Activated CD4-positive, alpha-beta memory T cell treated with anti-CD3 and anti-CD28 coated beads, Interleukin-2, amount 10 ng/mL, durations not matched to agents 7 days and 5 days (primary cell): ENCODE data around the gene CAMLG. TPM values are rescaled to one million over a fixed set of nuclear protein-coding genes. Genes with fewer than 3 reads are reported as not detected.
"Not testable (repeated sequence)": the region's sequence is repeated elsewhere in the genome, so short reads cannot be mapped to it uniquely, and the experiment has no call there.

Experiments used
- CTCF ChIA-PET: fragments of 350-600 bp; sonication (Branson Sonifier 250); formaldehyde crosslinking; loops from one replicate; lab custom pipeline; 2021; ENCODE audit warnings: antibody characterized with exemption, inconsistent platforms; lab: Charles Lee
- POLR2A ChIA-PET: fragments of 350-600 bp; sonication (Branson Sonifier 250); formaldehyde crosslinking; loops from one replicate; lab custom pipeline; 2021; ENCODE audit warnings: antibody characterized with exemption; lab: Charles Lee
- DNase-seq: peaks from one replicate; pipeline ENCODE4 v3.0.0-alpha.2; 2020
- H3K27ac Mint-ChIP-seq: one replicate; pipeline ENCODE4 v1.8.0; 2021; ENCODE audit warnings: mild to moderate bottlenecking, mixed read lengths
- H3K27me3 Mint-ChIP-seq: one replicate; pipeline ENCODE4 v1.8.0; 2021; ENCODE audit warnings: mixed read lengths
- H3K36me3 Mint-ChIP-seq: one replicate; pipeline ENCODE4 v1.8.0; 2021; ENCODE audit warnings: low read depth, mixed read lengths
- H3K4me1 Mint-ChIP-seq: one replicate; pipeline ENCODE4 v1.8.0; 2021; ENCODE audit warnings: mixed read lengths
- H3K4me3 Mint-ChIP-seq: one replicate; pipeline ENCODE4 v1.8.0; 2021; ENCODE audit warnings: mild to moderate bottlenecking, mixed read lengths
- H3K9me3 Mint-ChIP-seq: one replicate; pipeline ENCODE4 v1.8.0; 2021; ENCODE audit warnings: mixed read lengths
- total RNA-seq, 2 experiments: library from RNA; stranded (reverse); gene quantifications; one replicate each; pipeline ENCODE4 v1.2.3, GENCODE V29; 2021

Gene CAMLG
- total RNA-seq, 2 experiments from 2014 or later = 30.5 to 31.0 TPM

DNA sequence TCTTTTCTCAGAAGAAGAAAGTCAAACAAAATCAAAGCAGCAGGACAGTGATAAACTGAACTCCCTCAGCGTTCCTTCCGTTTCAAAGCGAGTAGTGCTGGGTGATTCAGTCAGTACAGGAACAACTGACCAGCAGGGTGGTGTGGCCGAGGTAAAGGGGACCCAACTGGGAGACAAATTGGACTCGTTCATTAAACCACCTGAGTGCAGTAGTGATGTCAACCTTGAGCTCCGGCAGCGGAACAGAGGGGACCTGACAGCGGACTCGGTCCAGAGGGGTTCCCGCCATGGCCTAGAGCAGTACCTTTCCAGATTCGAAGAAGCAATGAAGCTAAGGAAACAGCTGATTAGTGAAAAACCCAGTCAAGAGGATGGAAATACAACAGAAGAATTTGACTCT, 2.7 kb downstream of the CAMLG start:
- Mint-ChIP-seq H3K4me1 (peaks cover 34% of the 10 kb centered on the region), H3K4me3 (no peak overlapping the region), H3K27me3 (no peaks in the 10 kb centered on the region), H3K9me3 (no peaks in the 10 kb centered on the region), H3K36me3 (peaks cover 11% of the 10 kb centered on the region), H3K27ac (no peak overlapping the region)
- ChIA-PET POLR2A (interaction anchor here (1.6 to 8.3 kb wide), 4 partner anchors 8 to 164 kb away, joined by 4 to 104 read pairs (median 6); partner anchors contain the start of genes C5orf24, DDX46 and PCBD2), CTCF (interaction anchor here (3.4 to 4.1 kb wide), 3 partner anchors 16 to 164 kb away, joined by 26 to 80 read pairs (median 28); partner anchors contain the start of genes DDX46 and PCBD2)
- no peak for DNase-seq

DNA sequence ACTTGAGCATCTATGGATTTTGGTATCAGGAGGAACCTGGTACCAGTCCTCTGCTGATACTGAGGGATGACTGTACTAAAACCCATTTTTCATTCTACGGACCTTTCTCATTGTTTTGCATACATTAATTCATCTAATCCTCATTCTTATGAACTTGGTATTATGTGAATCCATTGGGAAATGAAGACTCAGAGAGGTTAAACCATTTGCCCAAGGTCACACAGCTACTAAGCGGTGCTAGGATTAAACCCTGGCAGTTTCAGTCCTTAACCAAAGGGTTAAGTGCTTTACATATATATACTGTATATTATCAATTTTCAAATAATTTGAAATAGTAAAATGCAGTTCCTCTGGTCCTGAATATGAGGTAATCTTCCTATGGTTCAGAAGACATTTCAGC, 3.8 kb downstream of the CAMLG start:
- DNase-seq = no peak
- Mint-ChIP-seq H3K4me3 (no peak overlapping the region), H3K36me3 (peaks cover 11% of the 10 kb centered on the region), H3K27ac (no peak overlapping the region), H3K4me1 (peaks cover 34% of the 10 kb centered on the region), H3K27me3 (no peaks in the 10 kb centered on the region), H3K9me3 (no peaks in the 10 kb centered on the region)
- CTCF ChIA-PET = interaction anchor here (0.8 kb wide), 1 partner anchor 16 kb away, joined by 4 read pairs; no protein-coding TSS in a partner anchor
- POLR2A ChIA-PET = interaction anchor here (0.7 to 8.3 kb wide), 3 partner anchors 15 to 163 kb away, joined by 3 to 104 read pairs (median 3); partner anchors contain the start of genes DDX46 and PCBD2

DNA sequence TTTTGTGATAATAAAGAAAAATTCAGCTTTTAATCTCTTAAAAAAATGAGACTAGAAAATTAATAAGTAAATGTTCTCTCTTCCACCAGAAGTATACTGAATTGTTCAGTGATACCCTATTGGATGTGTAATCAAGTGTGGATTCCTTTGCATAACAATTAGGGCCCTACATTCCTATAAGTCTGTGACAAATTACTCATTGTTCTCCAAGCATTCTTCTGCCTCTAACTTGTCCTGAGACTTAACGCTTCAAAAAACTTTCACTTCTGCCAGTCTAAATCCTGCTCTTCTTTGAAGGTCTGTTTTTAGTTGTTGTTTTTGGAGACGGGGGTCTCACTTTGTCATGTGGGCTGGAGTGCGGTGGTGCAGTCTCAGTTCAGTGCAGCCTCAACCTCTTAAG, 11.1 kb downstream of the CAMLG start:
- peaks cover 3% of the 10 kb centered on the region for H3K4me1 Mint-ChIP-seq
- H3K9me3 Mint-ChIP-seq = no peaks in the 10 kb centered on the region
- H3K27ac Mint-ChIP-seq = no peak overlapping the region
- CTCF ChIA-PET = interaction anchor here (0.7 to 3.9 kb wide), 4 partner anchors 8 to 101 kb away, joined by 3 to 17 read pairs (median 4); partner anchors contain the start of genes CAMLG, DDX46 and SEC24A
- peaks cover 7% of the 10 kb centered on the region for H3K36me3 Mint-ChIP-seq
- POLR2A ChIA-PET = interaction anchor here (1.3 kb wide), 1 partner anchor 9 kb away, joined by 4 read pairs; no protein-coding TSS in a partner anchor
- DNase-seq = no peak
- H3K27me3 Mint-ChIP-seq = no peaks in the 10 kb centered on the region
- H3K4me3 Mint-ChIP-seq = no peak overlapping the region

DNA sequence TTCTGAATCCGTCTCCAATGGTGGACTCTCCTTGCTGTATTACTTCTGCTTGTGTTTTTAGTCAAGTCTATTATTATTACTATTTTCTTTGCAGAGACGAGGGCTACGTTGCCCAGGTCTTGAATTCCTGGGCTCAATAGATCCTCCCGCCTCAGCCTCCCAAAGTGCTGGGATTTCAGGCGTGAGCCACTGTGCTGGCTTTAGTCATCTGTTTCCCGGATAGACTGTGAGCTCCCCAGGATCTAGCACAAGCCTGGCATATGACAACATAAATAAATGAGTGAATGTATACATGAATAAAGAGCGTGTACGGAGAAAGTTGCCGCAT, 19.8 kb downstream of the CAMLG start:
- POLR2A ChIA-PET = interaction anchor here (0.9 to 5.3 kb wide), 17 partner anchors 13 to 581 kb away, joined by 3 to 104 read pairs (median 6); partner anchors contain the start of genes C5orf24, CAMLG, PCBD2 and PPP2CA
- CTCF ChIA-PET = interaction anchor here (0.6 to 6.7 kb wide), 15 partner anchors 10 to 346 kb away, joined by 3 to 80 read pairs (median 5); partner anchors contain the start of genes C5orf24, CAMLG, CDKN2AIPNL and PCBD2
- peak overlapping the region; percentile 95 for H3K4me3 Mint-ChIP-seq
- peak overlapping the region; percentile 88 for H3K27ac Mint-ChIP-seq
- DNase-seq = no peak
- H3K9me3 Mint-ChIP-seq = no peaks in the 10 kb centered on the region
- no peaks in the 10 kb centered on the region for H3K27me3 Mint-ChIP-seq
- no peaks in the 10 kb centered on the region for H3K36me3 Mint-ChIP-seq
- H3K4me1 Mint-ChIP-seq = peaks cover 36% of the 10 kb centered on the region

DNA sequence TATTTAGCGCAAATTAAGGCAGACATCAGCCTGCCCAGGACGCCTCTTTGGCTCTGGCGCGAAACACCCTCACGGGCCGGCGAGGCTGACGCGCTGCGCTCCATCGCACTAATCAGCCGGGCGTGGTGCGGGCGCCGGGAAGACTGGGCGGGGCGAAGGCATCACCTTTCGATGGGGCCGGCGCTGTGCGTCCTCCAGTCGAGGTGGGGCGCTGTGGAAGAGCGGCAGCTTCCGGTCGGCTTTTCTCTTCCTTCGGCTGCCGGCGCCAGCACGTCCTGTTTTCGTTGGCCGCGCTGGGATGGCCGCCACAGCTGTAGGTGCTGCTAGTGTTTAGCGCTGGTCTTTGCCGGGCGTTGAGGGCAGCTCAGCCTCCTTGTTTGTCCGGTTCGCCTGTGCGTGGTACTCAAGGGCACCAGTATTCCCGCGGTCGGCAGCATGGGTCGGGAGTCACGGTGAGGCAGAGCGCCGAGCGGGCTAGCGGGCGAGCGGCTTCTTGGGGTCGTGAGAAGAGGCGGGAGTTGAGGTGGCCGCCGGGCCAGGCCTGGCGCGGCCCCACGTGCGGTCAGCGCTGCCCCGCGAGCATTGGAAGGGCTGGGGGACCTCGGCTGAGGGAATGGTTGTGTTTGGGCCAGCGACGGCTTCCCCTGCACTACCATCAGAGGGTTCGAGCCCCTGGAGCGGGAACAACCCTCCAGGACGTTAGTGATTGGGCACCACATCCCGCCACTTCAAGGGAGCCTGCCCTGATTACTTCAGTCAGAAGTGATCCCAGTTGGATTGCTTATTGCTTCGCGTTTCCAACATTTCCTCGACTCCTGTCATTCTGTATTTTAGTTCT, 20.4 kb downstream of the CAMLG start, which contains the start of gene DDX46:
DDX46 (plus strand) TSS at position 276 of the 838 bp plus-strand sequence; CDS start at position 436, 160 bp downstream.
- POLR2A ChIA-PET = interaction anchor here (0.9 to 5.3 kb wide), 18 partner anchors 14 to 582 kb away, joined by 3 to 104 read pairs (median 6); partner anchors contain the start of genes C5orf24, CAMLG, PCBD2 and PPP2CA
- Mint-ChIP-seq H3K4me3 (peak within 1 kb of the TSS; percentile 95), H3K9me3 (no peaks in the 10 kb centered on the region), H3K27ac (peak within 1 kb of the TSS; percentile 88), H3K27me3 (no peaks in the 10 kb centered on the region), H3K36me3 (peaks cover under 1% of the 10 kb centered on the region), H3K4me1 (peaks cover 38% of the 10 kb centered on the region)
- peak; percentile 95 for DNase-seq
- CTCF ChIA-PET = interaction anchor here (0.6 to 6.7 kb wide), 16 partner anchors 11 to 347 kb away, joined by 3 to 80 read pairs (median 5); partner anchors contain the start of genes C5orf24, CAMLG, CDKN2AIPNL and PCBD2

DNA sequence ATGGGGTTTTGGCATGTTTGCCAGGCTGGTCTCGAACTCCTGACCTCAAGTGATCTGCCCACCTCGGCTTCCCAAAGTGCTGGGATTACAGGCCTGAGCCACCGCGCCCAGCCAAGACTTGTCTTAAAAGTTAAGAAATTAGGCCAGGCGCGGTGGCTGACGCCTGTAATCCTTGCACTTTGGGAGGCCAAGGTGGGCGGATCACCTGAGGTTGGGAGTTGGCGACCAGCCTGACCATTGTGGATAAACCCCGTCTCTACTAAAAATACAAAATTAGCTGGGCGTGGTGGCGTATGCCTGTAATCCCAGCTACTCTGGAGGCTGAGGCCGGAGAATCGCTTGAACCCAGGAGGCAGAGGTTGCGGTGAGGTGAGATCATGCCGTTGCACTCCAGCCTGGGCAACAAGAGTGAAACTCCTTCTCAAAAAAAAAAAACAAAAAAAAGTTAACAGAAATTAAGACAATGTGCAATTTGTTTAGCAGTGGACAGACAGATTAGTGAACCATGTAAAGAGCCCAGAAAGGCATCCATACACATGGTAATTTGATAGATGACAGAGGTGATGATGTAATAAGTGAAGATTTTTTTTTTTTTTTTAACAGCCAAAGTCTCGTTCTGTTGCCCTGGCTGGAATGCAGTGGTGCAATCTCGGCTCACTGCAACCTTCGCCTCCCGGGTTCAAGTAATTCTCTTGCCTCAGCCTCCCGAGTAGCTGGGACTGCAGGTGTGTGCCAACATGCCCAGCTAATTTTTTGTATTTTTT, 29.4 kb downstream of the CAMLG start:
- H3K4me1 Mint-ChIP-seq, H3K27me3 Mint-ChIP-seq, CTCF ChIA-PET, DNase-seq, POLR2A ChIA-PET, H3K4me3 Mint-ChIP-seq, H3K9me3 Mint-ChIP-seq, H3K27ac Mint-ChIP-seq: not testable (repeated sequence)
- H3K36me3 Mint-ChIP-seq = peaks cover 43% of the 10 kb centered on the region

DNA sequence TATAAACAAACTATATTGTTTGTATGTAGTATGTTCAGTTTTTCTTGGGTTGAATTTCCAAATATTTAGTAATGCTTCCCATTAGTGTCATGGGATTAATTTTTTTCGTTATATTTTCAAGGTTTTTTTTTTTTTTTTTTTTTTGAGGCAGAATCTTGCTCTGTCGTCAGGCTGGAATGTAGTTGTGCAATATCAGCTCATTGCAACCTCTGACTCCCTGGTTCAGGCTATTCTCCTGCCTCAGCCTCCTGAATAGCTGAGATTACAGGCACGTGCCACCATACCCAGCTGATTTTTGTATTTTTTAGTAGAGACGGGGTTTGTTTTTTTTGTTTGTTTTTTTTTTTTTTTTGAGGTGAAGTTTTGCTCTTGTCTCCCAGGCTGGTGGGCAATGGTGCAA, 30.9 kb downstream of the CAMLG start:
- Mint-ChIP-seq H3K4me1 (no peaks in the 10 kb centered on the region), H3K27ac (no peak overlapping the region), H3K36me3 (peaks cover 50% of the 10 kb centered on the region), H3K9me3 (no peaks in the 10 kb centered on the region), H3K27me3 (no peaks in the 10 kb centered on the region), H3K4me3 (no peak overlapping the region)
- ChIA-PET POLR2A (no interaction called here), CTCF (interaction anchor here (0.7 kb wide), 1 partner anchor 82 kb away, joined by 4 read pairs; no protein-coding TSS in a partner anchor)
- DNase-seq = no peak

DNA sequence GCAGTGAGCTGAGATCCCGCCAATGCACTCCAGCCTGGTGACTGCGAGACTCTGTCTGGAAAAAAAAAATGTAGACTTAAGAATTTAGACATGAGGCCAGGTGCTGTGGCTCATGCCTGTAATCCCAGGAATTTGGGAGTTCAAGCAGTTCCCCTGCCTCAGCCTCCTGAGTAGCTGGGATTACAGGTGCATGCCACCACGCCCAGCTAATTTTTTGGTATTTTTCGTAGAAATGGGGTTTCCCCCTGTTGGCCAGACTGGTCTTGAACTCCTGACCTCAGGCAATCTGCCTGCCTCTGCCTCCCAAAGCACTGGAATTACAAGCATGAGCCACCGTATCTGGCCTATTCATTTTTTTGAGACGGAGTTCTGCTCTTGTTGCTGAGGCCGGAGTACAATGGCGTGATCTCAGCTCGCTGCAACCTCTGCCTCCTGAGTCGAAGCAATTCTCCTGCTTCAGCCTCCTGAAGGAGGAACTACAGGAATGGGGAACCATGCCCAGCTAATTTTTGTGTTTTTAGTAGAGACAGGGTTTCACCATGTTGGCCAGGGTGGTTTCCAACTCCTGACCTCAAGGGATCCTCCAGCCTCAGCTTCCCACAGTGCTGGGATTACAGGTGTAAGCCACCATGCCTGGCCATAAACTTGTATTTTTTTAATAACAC, 34.2 kb downstream of the CAMLG start:
- Mint-ChIP-seq H3K27me3 (no peaks in the 10 kb centered on the region), H3K27ac (no peak overlapping the region), H3K9me3 (no peaks in the 10 kb centered on the region), H3K4me1 (no peaks in the 10 kb centered on the region), H3K36me3 (peaks cover 56% of the 10 kb centered on the region), H3K4me3 (no peak overlapping the region)
- ChIA-PET POLR2A (interaction anchor here (1.1 to 1.6 kb wide), 2 partner anchors 15 to 132 kb away, joined by 4 to 6 read pairs; partner anchors contain the start of gene DDX46), CTCF (interaction anchor here (1.5 kb wide), 1 partner anchor 14 kb away, joined by 7 read pairs; the partner anchor contains the start of gene DDX46)
- DNase-seq = no peak

DNA sequence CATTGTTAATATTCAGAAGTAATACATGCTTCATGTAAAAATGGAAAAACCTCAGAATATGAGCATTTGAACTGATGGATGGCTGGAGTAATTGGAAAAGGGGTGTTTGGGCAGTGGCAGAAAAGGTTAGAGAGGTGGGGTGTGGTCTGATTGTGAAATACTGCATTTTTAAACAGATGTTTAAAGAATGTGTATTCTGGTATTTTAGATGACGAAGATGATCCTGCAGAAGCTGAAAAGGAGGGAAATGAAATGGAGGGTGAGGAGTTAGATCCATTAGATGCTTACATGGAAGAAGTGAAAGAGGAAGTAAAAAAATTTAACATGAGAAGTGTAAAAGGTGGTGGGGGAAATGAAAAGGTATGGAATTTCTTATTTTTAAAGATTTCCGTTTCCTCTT, 39.0 kb downstream of the CAMLG start:
- ChIA-PET POLR2A (no interaction called here), CTCF (no interaction called here)
- Mint-ChIP-seq H3K27me3 (no peaks in the 10 kb centered on the region), H3K36me3 (peaks cover 54% of the 10 kb centered on the region), H3K27ac (no peak overlapping the region), H3K4me1 (no peaks in the 10 kb centered on the region), H3K9me3 (no peaks in the 10 kb centered on the region), H3K4me3 (no peak overlapping the region)
- no peak for DNase-seq

DNA sequence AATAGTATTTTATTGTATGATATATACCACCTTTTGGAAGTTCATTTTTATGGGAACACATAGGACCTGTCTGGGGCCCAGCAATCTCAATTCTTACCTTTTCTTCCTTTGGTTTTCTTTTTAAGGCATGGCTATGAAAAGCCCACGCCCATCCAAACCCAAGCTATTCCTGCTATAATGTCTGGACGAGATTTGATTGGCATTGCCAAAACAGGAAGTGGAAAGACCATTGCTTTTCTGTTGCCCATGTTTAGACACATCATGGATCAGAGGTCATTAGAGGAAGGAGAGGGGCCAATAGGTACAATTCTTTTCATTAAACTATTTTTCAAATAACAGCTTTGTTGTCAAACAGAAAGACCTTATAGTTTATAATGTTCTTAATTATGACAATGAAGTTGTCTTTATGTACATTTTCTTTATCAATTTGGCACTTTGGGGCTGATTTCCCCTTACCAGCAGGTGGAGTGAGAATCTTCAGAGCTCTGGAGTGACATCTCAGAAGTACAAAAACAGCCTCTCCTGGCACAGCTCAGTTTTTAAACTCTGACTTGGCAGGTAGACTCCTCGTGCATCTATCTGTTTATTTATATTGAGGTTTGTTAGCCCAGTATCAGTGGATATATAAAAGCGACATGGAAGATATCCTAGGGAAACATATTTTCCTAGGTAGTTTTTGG, 46.0 kb downstream of the CAMLG start:
- H3K36me3 Mint-ChIP-seq = peaks cover 56% of the 10 kb centered on the region
- H3K9me3 Mint-ChIP-seq = no peaks in the 10 kb centered on the region
- H3K27ac Mint-ChIP-seq = no peak overlapping the region
- H3K27me3 Mint-ChIP-seq = no peaks in the 10 kb centered on the region
- POLR2A ChIA-PET = interaction anchor here (0.8 to 1.4 kb wide), 3 partner anchors 30 to 120 kb away, joined by 3 to 4 read pairs (median 3); partner anchors contain the start of genes CAMLG and PCBD2
- no peaks in the 10 kb centered on the region for H3K4me1 Mint-ChIP-seq
- CTCF ChIA-PET = interaction anchor here (1.1 to 1.2 kb wide), 2 partner anchors 90 to 120 kb away, joined by 3 to 10 read pairs; partner anchors contain the start of genes PCBD2 and TXNDC15
- H3K4me3 Mint-ChIP-seq = no peak overlapping the region
- DNase-seq = no peak

DNA sequence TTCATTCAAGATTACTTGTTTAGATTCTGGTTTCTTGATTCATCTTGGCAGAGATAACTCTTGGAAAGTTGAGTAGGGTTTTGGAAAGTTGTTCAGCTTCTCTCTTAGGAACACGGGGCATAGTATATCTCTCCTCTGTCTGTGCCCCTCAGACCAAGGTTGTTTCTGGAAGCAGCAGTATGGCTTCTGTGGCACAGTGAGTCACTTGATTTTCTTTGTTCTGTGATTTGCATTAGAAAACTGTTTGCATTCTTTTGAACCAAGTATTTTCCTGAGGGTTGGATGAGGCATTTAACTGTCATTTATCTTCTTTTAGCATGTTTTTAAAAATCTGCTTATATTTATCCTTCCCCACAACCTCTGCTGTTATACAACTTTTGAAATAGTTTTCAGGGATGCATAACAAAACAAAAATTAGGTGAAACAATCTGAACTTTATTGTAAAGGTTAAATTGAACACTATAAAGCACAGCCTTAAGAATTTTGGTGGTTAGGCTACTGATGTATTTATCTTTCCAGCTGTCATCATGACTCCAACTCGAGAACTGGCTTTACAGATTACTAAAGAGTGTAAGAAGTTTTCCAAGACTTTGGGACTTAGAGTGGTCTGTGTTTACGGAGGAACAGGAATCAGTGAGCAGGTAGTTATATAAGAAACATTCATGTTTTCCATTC, 46.7 kb downstream of the CAMLG start:
- Mint-ChIP-seq H3K4me1 (no peaks in the 10 kb centered on the region), H3K36me3 (peaks cover 56% of the 10 kb centered on the region), H3K27me3 (no peaks in the 10 kb centered on the region), H3K27ac (no peak overlapping the region), H3K4me3 (no peak overlapping the region), H3K9me3 (no peaks in the 10 kb centered on the region)
- POLR2A ChIA-PET = interaction anchor here (0.8 to 1.4 kb wide), 3 partner anchors 30 to 120 kb away, joined by 3 to 4 read pairs (median 3); partner anchors contain the start of genes CAMLG and PCBD2
- DNase-seq = no peak
- CTCF ChIA-PET = interaction anchor here (1.1 to 1.2 kb wide), 2 partner anchors 89 to 119 kb away, joined by 3 to 10 read pairs; partner anchors contain the start of genes PCBD2 and TXNDC15
